IMR-90 (cell line): ENCODE measurements around the gene WASF3. TPM values are rescaled to one million over a fixed set of nuclear protein-coding genes. Genes with fewer than 3 reads are reported as not detected.

Experiments
- ATAC-seq: fragments of 200-7000 bp; cut with Tn5 transposase; 2 replicates; pipeline ENCODE4 v1.9.1; 2020; ENCODE audit warnings: low read depth, mild to moderate bottlenecking, moderate library complexity
- BruUV-seq: library from RNA; stranded (reverse); fragments of 400-500 nt; replicated peaks from 2 replicates; lab custom pipeline; 2021; lab: Mats Ljungman, UMichigan
- CTCF ChIA-PET: fragments of 300-600 bp; formaldehyde crosslinking; extraction: SDS; loops from one replicate; lab custom pipeline; 2021; ENCODE audit warnings: antibody characterized with exemption; lab: Yijun Ruan, JAX
- POLR2A ChIA-PET: fragments of 300-600 bp; sonication (Branson Sonifier 250); formaldehyde crosslinking; loops from one replicate; lab custom pipeline; 2022; ENCODE audit warnings: antibody characterized with exemption; ENCODE audit not compliant: unreplicated experiment; lab: Charles Lee
- DNase-seq: peaks from one replicate; pipeline ENCODE4 v3.0.0; 2013
- H2AFZ ChIP-seq: replicated peaks from 2 replicates; pipeline ENCODE3; 2013; ENCODE audit warnings: low read length, mild to moderate bottlenecking; ENCODE audit not compliant: poor library complexity
- H2AK5ac ChIP-seq: 2 replicates; pipeline ENCODE4 v1.6.1; 2013; ENCODE audit warnings: low read depth, low read length, inconsistent platforms
- H2AK9ac ChIP-seq: replicated peaks from 2 replicates; pipeline ENCODE3; 2013; ENCODE audit warnings: mild to moderate bottlenecking, low read depth, low read length, moderate library complexity; ENCODE audit not compliant: poor library complexity
- H2BK120ac ChIP-seq: 2 replicates; pipeline ENCODE4 v1.6.1; 2013; ENCODE audit warnings: low read depth, low read length, inconsistent platforms
- H2BK15ac ChIP-seq: 3 replicates; pipeline ENCODE4 v1.6.1; 2013; ENCODE audit warnings: low read depth, low read length, inconsistent platforms
- H2BK20ac ChIP-seq: 2 replicates; pipeline ENCODE4 v1.6.1; 2013; ENCODE audit warnings: low read depth, mild to moderate bottlenecking, inconsistent platforms, low read length, moderate library complexity
- H2BK5ac ChIP-seq: 2 replicates; pipeline ENCODE4 v1.6.1; 2013; ENCODE audit warnings: mild to moderate bottlenecking, low read depth, low read length, inconsistent platforms; ENCODE audit not compliant: poor library complexity, severe bottlenecking
- H3K14ac ChIP-seq: replicated peaks from 2 replicates; pipeline ENCODE4 v1.6.1; 2013; ENCODE audit warnings: low read depth, low read length, inconsistent platforms
- H3K18ac ChIP-seq: 2 replicates; pipeline ENCODE4 v1.6.1; 2013; ENCODE audit warnings: low read depth, low read length, control low read depth
- H3K23ac ChIP-seq: 2 replicates; pipeline ENCODE4 v1.6.1; 2013; ENCODE audit warnings: low read depth, low read length, inconsistent platforms
- H3K27ac ChIP-seq: 2 replicates; pipeline ENCODE4 v1.5.1; 2013; ENCODE audit warnings: mild to moderate bottlenecking, control low read depth, low read length; ENCODE audit not compliant: insufficient read depth
- H3K27me3 ChIP-seq: 2 replicates; pipeline ENCODE4 v1.6.1; 2013; ENCODE audit warnings: low read length; ENCODE audit not compliant: control insufficient read depth, insufficient read depth
- H3K36me3 ChIP-seq: 2 replicates; pipeline ENCODE4 v1.6.1; 2013; ENCODE audit warnings: low read length, mixed read lengths; ENCODE audit not compliant: control insufficient read depth, insufficient read depth
- H3K4ac ChIP-seq: 2 replicates; pipeline ENCODE4 v1.6.1; 2013; ENCODE audit warnings: low read depth, low read length, inconsistent platforms
- H3K4me1 ChIP-seq: 2 replicates; pipeline ENCODE4 v1.6.1; 2013; ENCODE audit warnings: low read length, mixed read lengths; ENCODE audit not compliant: control insufficient read depth, insufficient read depth
- H3K4me2 ChIP-seq: 2 replicates; pipeline ENCODE4 v1.6.1; 2013; ENCODE audit warnings: low read depth, mild to moderate bottlenecking, control low read depth, low read length, moderate library complexity
- H3K4me3 ChIP-seq: 2 replicates; pipeline ENCODE4 v1.5.1; 2013; ENCODE audit warnings: low read depth, mild to moderate bottlenecking, control low read depth, low read length, moderate library complexity; ENCODE audit not compliant: insufficient read depth
- H3K56ac ChIP-seq: 2 replicates; pipeline ENCODE4 v1.6.1; 2013; ENCODE audit warnings: low read length, inconsistent platforms; ENCODE audit not compliant: insufficient read depth; ENCODE audit errors: extremely low read depth
- H3K79me1 ChIP-seq, 2 experiments: 2 replicates each; pipeline ENCODE4 v1.6.1; 2013; ENCODE audit warnings: low read length in 2 of 2, inconsistent platforms in 1 of 2, low read depth in 1 of 2
- H3K9ac ChIP-seq: 2 replicates; pipeline ENCODE4 v1.6.1; 2013; ENCODE audit warnings: low read depth, low read length, control low read depth
- H3K9me1 ChIP-seq: 2 replicates; pipeline ENCODE4 v1.6.1; 2013; ENCODE audit warnings: low read length, inconsistent platforms; ENCODE audit not compliant: insufficient read depth
- H3K9me3 ChIP-seq: 2 replicates; pipeline ENCODE4 v1.6.1; 2013; ENCODE audit warnings: low read length; ENCODE audit not compliant: control insufficient read depth, insufficient read depth
- H4K20me1 ChIP-seq: 2 replicates; pipeline ENCODE4 v1.6.1; 2013; ENCODE audit warnings: low read length, inconsistent platforms; ENCODE audit not compliant: insufficient read depth
- H4K5ac ChIP-seq: 2 replicates; pipeline ENCODE4 v1.6.1; 2013; ENCODE audit warnings: mild to moderate bottlenecking, low read depth, low read length, control low read depth
- H4K8ac ChIP-seq, 2 experiments: 2 replicates each; pipeline ENCODE4 v1.6.1; 2013; ENCODE audit warnings: low read depth in 2 of 2, low read length in 2 of 2, control low read depth in 1 of 2, inconsistent platforms in 1 of 2
- H4K91ac ChIP-seq: 2 replicates; pipeline ENCODE4 v1.6.1; 2013; ENCODE audit warnings: low read depth, low read length, inconsistent platforms; ENCODE audit not compliant: insufficient read depth
- BHLHE40 ChIP-seq: fragments of 150-350 bp; IDR thresholded peaks from 2 replicates; pipeline ENCODE4 v1.6.1; 2016; ENCODE audit warnings: mild to moderate bottlenecking, low read depth, low read length
- CEBPB ChIP-seq: IDR thresholded peaks from 2 replicates; pipeline ENCODE4 v1.6.1; 2012; ENCODE audit warnings: low read depth, low read length, improper control_type of control experiment
- CHD1 ChIP-seq: IDR thresholded peaks from 2 replicates; pipeline ENCODE4 v1.6.1; 2012; ENCODE audit warnings: low read depth, low read length, improper control_type of control experiment
- ELK1 ChIP-seq: fragments of 150-350 bp; IDR thresholded peaks from 2 replicates; pipeline ENCODE4 v1.6.1; 2016; ENCODE audit warnings: low read depth, mild to moderate bottlenecking, low read length, moderate library complexity, borderline replicate concordance
- FOS ChIP-seq: fragments of 150-350 bp; IDR thresholded peaks from 2 replicates; pipeline ENCODE4 v1.6.1; 2016; ENCODE audit warnings: low read depth, low read length
- MAFK ChIP-seq: IDR thresholded peaks from 2 replicates; pipeline ENCODE4 v1.6.1; 2012; ENCODE audit warnings: low read depth, low read length, improper control_type of control experiment
- MAZ ChIP-seq: IDR thresholded peaks from 2 replicates; pipeline ENCODE4 v1.6.1; 2012; ENCODE audit warnings: low read depth, mild to moderate bottlenecking, low read length, improper control_type of control experiment, moderate library complexity, borderline replicate concordance
- MXI1 ChIP-seq: IDR thresholded peaks from 2 replicates; pipeline ENCODE4 v1.6.1; 2012; ENCODE audit warnings: low read depth, mild to moderate bottlenecking, low read length, moderate library complexity, borderline replicate concordance
- NFE2L2 ChIP-seq: fragments of 150-350 bp; IDR thresholded peaks from 2 replicates; pipeline ENCODE4 v1.6.1; 2016; ENCODE audit warnings: low read depth, mild to moderate bottlenecking, low read length
- POLR2A ChIP-seq: IDR thresholded peaks from 2 replicates; pipeline ENCODE4 v1.6.1; 2012; ENCODE audit warnings: mild to moderate bottlenecking, low read depth, low read length
- RAD21 ChIP-seq: IDR thresholded peaks from 2 replicates; pipeline ENCODE4 v1.6.1; 2012; ENCODE audit warnings: low read length, improper control_type of control experiment
- RCOR1 ChIP-seq: IDR thresholded peaks from 2 replicates; pipeline ENCODE4 v1.6.1; 2012; ENCODE audit warnings: mild to moderate bottlenecking, low read length, improper control_type of control experiment; ENCODE audit not compliant: insufficient replicate concordance
- RFX5 ChIP-seq: IDR thresholded peaks from 2 replicates; pipeline ENCODE4 v1.8.0; 2012; ENCODE audit warnings: low read depth, mild to moderate bottlenecking, low read length, moderate library complexity
- SMC3 ChIP-seq: fragments of 150-350 bp; IDR thresholded peaks from 2 replicates; pipeline ENCODE4 v1.6.1; 2016; ENCODE audit warnings: low read depth, mild to moderate bottlenecking, antibody characterized with exemption, low read length, moderate library complexity
- USF2 ChIP-seq: fragments of 150-350 bp; IDR thresholded peaks from 2 replicates; pipeline ENCODE4 v1.6.1; 2017; ENCODE audit warnings: mild to moderate bottlenecking, antibody characterized with exemption, low read length, low read depth
- WGBS, 2 experiments: methylation state at CpG; one replicate each; pipeline versions ENCODE4 v1.1.5 to v1.1.7; 2013; ENCODE audit warnings: missing lambda C conversion rate in 2 of 2; ENCODE audit not compliant: insufficient read length in 1 of 2; ENCODE audit errors: extremely low coverage in 2 of 2; 5-methylcytosine and 5-hydroxymethylcytosine counted together
- dilution Hi-C: fragments of 300-500 bp; cut with HindIII; formaldehyde crosslinking; loops from one replicate; pipeline ENCODE4 v1.14.3; 2018; ENCODE audit warnings: low sequenced_read_pairs; ENCODE audit not compliant: unreplicated experiment
- in situ Hi-C: fragments of 300-500 bp; cut with MboI; formaldehyde crosslinking; loops from 3 replicates; pipeline ENCODE4 v1.14.3; 2019; ENCODE audit warnings: low sequenced_read_pairs, inconsistent platforms, mixed read lengths
- intact Hi-C: fragments of 100-400 bp; cut with micrococcal nuclease; formaldehyde crosslinking; loops from 2 replicates; pipeline ENCODE4 v1.10.0; 2022
- polyA plus RNA-seq, 3 experiments: library from polyadenylated mRNA; depleted of rRNA; stranded (reverse); fragments of >200 nt; gene quantifications; 2 replicates each; pipeline ENCODE4 v1.2.3, GENCODE V29; 2012; ENCODE audit warnings: low replicate concordance in 1 of 3
- total RNA-seq: library from RNA; depleted of rRNA; stranded (reverse); fragments of >200 nt; gene quantifications from 2 replicates; pipeline ENCODE4 v1.2.3, GENCODE V29; 2012
- TF ChIP-seq, protein P1 (sequence below): conservative IDR thresholded peaks from 2 replicates; pipeline ENCODE4 v1.5.1; 2012; ENCODE audit warnings: mild to moderate bottlenecking, low read depth, low read length, improper control_type of control experiment

The WASF3 gene
- total and polyA plus RNA-seq, 2 of the 4 experiments (the other 2 are of a cell fraction), result 4.3 to 11.4 TPM

DNA sequence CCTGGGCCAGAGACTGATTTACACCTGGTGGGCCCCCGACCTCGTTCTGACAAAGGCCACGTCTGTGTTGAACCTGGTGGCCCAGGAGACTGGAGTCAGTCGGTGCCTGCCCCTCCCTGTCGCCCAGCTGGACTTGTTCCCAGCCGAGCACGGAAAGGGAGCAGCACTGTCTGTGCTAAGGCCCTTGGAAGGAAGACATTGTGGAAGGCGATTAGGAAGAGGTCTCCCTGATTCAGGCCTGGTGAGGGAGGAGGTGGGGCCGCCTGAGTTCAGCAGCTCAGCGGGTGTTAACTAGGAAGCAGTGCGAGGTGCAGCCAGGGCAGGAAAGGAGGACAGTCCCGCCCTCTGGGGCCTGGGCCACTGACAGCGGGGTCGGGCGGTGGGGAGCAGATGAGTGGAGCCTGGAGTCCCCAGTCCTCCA is 138.4 kb downstream of the WASF3 start:
- H3K4me3 ChIP-seq, result no peak overlapping the region
- H2AK9ac ChIP-seq, result no peak overlapping the region
- no peak overlapping the region for H3K9ac ChIP-seq
- H3K27me3 ChIP-seq, result no peaks in the 10 kb centered on the region
- no peak overlapping the region for H3K4ac ChIP-seq
- CTCF ChIA-PET, result interaction anchor here (1.2 kb wide), 1 partner anchor 10 kb away, joined by 4 read pairs; no protein-coding TSS in a partner anchor
- no peak overlapping the region for H3K27ac ChIP-seq
- ATAC-seq, result no peak
- H3K23ac ChIP-seq, result no peak overlapping the region
- H2BK120ac ChIP-seq, result no peak overlapping the region
- H2AFZ ChIP-seq, result no peak overlapping the region
- POLR2A ChIA-PET, result no interaction called here
- H4K5ac ChIP-seq, result no peak overlapping the region
- no peaks in the 10 kb centered on the region for H3K4me1 ChIP-seq
- dilution Hi-C loops (no loop called here), in situ Hi-C loops (no loop called here), intact Hi-C loops (loop anchor here (5.0 to 10.0 kb wide), 2 partner anchors 139 to 621 kb away; partner anchors contain the start of gene WASF3)
- 61% methylated on average over 7 of the region's 15 CpGs; no CpG with 5 or more reads in 1 of the 2 experiments for WGBS, 2 experiments
- H2AK5ac ChIP-seq, result no peak overlapping the region
- H2BK20ac ChIP-seq, result no peak overlapping the region
- no peaks in the 10 kb centered on the region for H3K9me3 ChIP-seq
- no peak overlapping the region for H3K18ac ChIP-seq
- no peak overlapping the region for H3K4me2 ChIP-seq
- H2BK15ac ChIP-seq, result no peak overlapping the region
- no TSS peak for BruUV-seq
- no peak overlapping the region for H4K8ac ChIP-seq
- no peaks in the 10 kb centered on the region for H3K9me1 ChIP-seq
- H3K36me3 ChIP-seq, result no peaks in the 10 kb centered on the region; the same call in 1 of the 2 replicates
- no peak overlapping the region for H3K14ac ChIP-seq
- DNase-seq, result no peak
- no peaks in the 10 kb centered on the region for H4K20me1 ChIP-seq
- H3K56ac ChIP-seq, result no peak overlapping the region
- H2BK5ac ChIP-seq, result no peak overlapping the region
- H4K91ac ChIP-seq, result no peak overlapping the region
- no peaks in the 10 kb centered on the region for H3K79me1 ChIP-seq
- TF ChIP-seq RFX5, result no peak
- no peak for TF ChIP-seq USF2
- TF ChIP-seq RCOR1, result no peak
- no peak for TF ChIP-seq ELK1
- TF ChIP-seq MXI1, result no peak
- no peak for TF ChIP-seq MAFK
- TF ChIP-seq FOS, result no peak
- no peak for TF ChIP-seq POLR2A
- TF ChIP-seq, protein P1, sequence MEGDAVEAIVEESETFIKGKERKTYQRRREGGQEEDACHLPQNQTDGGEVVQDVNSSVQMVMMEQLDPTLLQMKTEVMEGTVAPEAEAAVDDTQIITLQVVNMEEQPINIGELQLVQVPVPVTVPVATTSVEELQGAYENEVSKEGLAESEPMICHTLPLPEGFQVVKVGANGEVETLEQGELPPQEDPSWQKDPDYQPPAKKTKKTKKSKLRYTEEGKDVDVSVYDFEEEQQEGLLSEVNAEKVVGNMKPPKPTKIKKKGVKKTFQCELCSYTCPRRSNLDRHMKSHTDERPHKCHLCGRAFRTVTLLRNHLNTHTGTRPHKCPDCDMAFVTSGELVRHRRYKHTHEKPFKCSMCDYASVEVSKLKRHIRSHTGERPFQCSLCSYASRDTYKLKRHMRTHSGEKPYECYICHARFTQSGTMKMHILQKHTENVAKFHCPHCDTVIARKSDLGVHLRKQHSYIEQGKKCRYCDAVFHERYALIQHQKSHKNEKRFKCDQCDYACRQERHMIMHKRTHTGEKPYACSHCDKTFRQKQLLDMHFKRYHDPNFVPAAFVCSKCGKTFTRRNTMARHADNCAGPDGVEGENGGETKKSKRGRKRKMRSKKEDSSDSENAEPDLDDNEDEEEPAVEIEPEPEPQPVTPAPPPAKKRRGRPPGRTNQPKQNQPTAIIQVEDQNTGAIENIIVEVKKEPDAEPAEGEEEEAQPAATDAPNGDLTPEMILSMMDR, result no peak
- TF ChIP-seq MAZ, result no peak
- no peak for TF ChIP-seq SMC3
- TF ChIP-seq CHD1, result no peak
- TF ChIP-seq NFE2L2, result no peak
- TF ChIP-seq RAD21, result no peak
- TF ChIP-seq BHLHE40, result no peak
- no peak for TF ChIP-seq CEBPB
